DND-41 (cell line): ENCODE data around the gene HSDL2.

ENCODE experiments used
- CTCF ChIP-seq: IDR thresholded peaks from 2 replicates; pipeline ENCODE4 v1.5.1; 2012; ENCODE audit warnings: borderline replicate concordance, low read length, moderate library complexity, mild to moderate bottlenecking; ENCODE audit not compliant: poor library complexity, severe bottlenecking; ENCODE audit errors: extremely low read depth
- EZH2 ChIP-seq: IDR thresholded peaks from 3 replicates; pipeline ENCODE4 v1.6.1; 2012; ENCODE audit warnings: borderline replicate concordance, low read depth, mild to moderate bottlenecking, moderate library complexity, low read length, inconsistent platforms; ENCODE audit not compliant: severe bottlenecking

- TF ChIP-seq CTCF (no peak), EZH2 (no peak)
Observed at GRCh38 chr9:112401175-112401815, 21.4 kb downstream of the HSDL2 start.
